ENCODE measurements around the gene MAGIX.
A peak's percentile ranks its signal among the peaks of the same experiment; 100 is the strongest.
"Not testable (repeated sequence)": the region's sequence is repeated elsewhere in the genome, so short reads cannot be mapped to it uniquely, and the experiment has no call there.

MAGIX gene

DNA sequence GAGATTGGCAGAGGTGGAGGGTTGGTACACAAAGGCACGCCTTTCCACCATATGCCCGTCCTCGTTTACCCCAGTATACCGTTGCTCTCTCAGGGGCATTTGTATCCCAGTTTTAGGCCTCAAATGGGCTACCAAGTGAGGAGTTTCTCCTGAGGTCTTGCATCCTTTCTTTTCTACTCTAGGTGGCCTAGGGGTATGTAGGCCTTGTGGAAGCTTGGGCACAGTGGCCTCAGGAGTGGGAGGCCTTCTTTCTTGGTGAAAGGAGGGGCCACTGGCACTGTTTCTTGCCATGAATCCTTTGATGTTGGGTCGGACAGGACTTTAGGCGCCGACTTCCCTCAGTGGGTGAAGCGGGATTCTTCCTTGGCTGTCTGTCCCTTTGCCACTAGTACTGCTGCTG lies 15.3 kb upstream of the MAGIX start:
- H3K4me3 ChIP-seq (replicated peaks; ENCODE audit: low read depth, low read length) = no peak overlapping the region
- TF ChIP-seq, protein P1, sequence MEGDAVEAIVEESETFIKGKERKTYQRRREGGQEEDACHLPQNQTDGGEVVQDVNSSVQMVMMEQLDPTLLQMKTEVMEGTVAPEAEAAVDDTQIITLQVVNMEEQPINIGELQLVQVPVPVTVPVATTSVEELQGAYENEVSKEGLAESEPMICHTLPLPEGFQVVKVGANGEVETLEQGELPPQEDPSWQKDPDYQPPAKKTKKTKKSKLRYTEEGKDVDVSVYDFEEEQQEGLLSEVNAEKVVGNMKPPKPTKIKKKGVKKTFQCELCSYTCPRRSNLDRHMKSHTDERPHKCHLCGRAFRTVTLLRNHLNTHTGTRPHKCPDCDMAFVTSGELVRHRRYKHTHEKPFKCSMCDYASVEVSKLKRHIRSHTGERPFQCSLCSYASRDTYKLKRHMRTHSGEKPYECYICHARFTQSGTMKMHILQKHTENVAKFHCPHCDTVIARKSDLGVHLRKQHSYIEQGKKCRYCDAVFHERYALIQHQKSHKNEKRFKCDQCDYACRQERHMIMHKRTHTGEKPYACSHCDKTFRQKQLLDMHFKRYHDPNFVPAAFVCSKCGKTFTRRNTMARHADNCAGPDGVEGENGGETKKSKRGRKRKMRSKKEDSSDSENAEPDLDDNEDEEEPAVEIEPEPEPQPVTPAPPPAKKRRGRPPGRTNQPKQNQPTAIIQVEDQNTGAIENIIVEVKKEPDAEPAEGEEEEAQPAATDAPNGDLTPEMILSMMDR (IDR thresholded peaks at IDR 0.05; ENCODE audit: insufficient read depth, low read length, poor library complexity, severe bottlenecking) = no peak

DNA sequence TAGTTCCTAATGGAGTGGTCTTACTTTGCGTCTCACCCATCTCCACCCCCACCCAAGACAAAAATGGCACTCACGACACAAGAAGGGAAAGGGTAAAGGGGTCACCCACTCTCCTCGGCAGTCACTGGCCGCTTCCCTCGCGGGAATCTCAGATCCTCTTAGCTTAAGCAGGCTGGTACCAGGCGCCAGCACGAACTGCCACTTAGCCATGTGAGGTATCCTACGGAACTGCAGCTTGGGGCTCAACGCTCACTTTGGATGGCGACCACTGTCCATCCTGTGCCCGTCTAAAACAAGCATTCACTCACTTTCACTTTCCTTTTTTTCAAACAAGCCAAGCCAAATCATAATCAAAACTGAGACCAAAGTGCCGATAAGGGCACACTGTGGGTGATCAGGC lies 14.6 kb upstream of the MAGIX start:
- TF ChIP-seq, protein P1 (IDR thresholded peaks at IDR 0.05; ENCODE audit: insufficient read depth, low read length, poor library complexity, severe bottlenecking) = no peak
- Histone ChIP-seq H3K36me3 (ENCODE audit: control insufficient read depth, insufficient read depth, low read length) (no peaks in the 10 kb centered on the region), H3K4me3 (replicated peaks; ENCODE audit: low read depth, low read length) (no peak overlapping the region), H3K27me3 (replicated peaks; ENCODE audit: control insufficient read depth, insufficient read depth, low read length) (no peaks in the 10 kb centered on the region)
- no peak for DNase-seq (ENCODE audit: extremely low read depth, insufficient read length)

More for the DNA sequence above, 15.3 kb upstream of the MAGIX start:
- no peaks in the 10 kb centered on the region for H3K27me3 ChIP-seq (replicated peaks; ENCODE audit: control insufficient read depth, insufficient read depth, low read length)
- no peak for DNase-seq (ENCODE audit: extremely low read depth, insufficient read length)
- no peaks in the 10 kb centered on the region for H3K36me3 ChIP-seq (ENCODE audit: control insufficient read depth, insufficient read depth, low read length)

DNA sequence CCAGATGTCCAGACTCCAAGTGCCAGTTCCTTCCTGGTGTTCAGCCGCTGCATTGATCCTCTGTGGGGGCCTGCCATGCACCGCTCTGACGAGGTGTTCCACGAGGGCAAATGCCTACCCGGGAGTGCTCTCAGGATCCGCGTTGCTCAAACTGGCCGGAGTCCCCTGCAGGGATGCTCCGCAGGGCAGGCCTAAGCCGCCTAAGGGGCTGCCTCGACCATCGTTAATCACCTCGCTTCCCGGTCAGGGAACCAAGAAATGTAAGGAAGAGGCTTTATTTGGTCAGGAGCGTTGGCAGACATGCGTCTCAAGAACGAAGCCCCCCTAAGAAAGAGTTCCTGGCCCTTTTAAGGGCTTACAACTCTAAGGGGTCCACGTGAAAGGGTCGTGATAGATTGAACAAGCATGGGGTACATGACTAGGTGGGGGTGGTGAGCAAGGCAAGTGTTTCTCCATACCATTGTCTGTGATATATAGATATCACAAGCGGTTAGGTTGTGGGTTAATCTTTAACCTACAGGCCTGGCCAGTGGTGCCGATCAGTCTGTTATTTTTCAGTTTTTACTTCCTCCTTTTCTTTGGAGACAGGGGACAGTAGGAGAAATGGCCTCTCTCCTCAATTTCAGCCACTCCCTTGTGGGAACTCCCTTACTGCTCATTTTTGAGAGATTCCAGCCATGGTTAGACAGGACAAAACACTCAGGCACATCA lies 14.0 kb upstream of the MAGIX start:
- H3K4me3 ChIP-seq (replicated peaks; ENCODE audit: low read depth, low read length); H3K36me3 ChIP-seq (ENCODE audit: control insufficient read depth, insufficient read depth, low read length); DNase-seq (ENCODE audit: extremely low read depth, insufficient read length); H3K27me3 ChIP-seq (replicated peaks; ENCODE audit: control insufficient read depth, insufficient read depth, low read length): not testable (repeated sequence)

DNA sequence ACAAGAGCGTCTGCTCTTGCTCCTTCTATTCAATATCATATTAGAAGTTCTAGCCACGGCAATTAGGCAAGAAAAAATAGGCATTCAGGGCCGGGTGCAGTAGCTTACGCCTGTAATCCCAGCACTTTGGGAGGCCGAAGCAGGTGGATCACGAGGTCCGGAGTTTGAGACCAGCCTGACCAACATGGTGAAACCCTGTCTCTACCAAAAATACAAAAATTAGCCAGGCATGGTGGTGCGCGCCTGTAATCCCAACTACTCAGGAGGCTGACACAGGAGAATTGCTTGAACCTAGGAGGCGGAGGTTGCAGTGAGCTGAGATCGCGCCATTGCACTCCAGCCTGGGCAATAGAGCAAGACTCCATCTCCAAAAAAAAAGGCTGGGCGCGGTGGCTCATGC lies 13.3 kb upstream of the MAGIX start:
- not testable (repeated sequence) for H3K36me3 ChIP-seq (ENCODE audit: control insufficient read depth, insufficient read depth, low read length); H3K4me3 ChIP-seq (replicated peaks; ENCODE audit: low read depth, low read length); H3K27me3 ChIP-seq (replicated peaks; ENCODE audit: control insufficient read depth, insufficient read depth, low read length); DNase-seq (ENCODE audit: extremely low read depth, insufficient read length)

DNA sequence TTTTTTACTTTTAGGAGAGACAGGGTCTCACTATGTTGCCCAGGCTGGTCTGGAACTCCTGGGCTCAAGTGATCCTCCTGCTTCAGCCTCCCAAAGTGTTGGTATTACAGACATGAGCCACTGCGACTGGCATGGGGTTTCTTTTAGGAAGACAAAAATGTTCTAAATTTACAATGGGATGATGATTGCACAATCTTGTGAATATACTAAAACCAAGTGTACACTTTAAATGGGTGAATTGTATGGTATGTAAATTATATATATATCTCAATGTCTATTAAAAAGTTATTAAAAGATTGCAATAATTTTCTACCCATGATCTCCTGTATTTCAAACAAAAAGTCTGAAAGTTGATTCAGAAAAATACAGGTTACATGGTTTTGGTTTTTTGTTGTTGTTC lies 9.1 kb upstream of the MAGIX start:
- no peak for DNase-seq (ENCODE audit: extremely low read depth, insufficient read length)
- TF ChIP-seq, protein P1 (IDR thresholded peaks at IDR 0.05; ENCODE audit: insufficient read depth, low read length, poor library complexity, severe bottlenecking) = no peak
- Histone ChIP-seq H3K27me3 (replicated peaks; ENCODE audit: control insufficient read depth, insufficient read depth, low read length) (no peaks in the 10 kb centered on the region), H3K4me3 (replicated peaks; ENCODE audit: low read depth, low read length) (no peak overlapping the region), H3K36me3 (ENCODE audit: control insufficient read depth, insufficient read depth, low read length) (no peaks in the 10 kb centered on the region)

DNA sequence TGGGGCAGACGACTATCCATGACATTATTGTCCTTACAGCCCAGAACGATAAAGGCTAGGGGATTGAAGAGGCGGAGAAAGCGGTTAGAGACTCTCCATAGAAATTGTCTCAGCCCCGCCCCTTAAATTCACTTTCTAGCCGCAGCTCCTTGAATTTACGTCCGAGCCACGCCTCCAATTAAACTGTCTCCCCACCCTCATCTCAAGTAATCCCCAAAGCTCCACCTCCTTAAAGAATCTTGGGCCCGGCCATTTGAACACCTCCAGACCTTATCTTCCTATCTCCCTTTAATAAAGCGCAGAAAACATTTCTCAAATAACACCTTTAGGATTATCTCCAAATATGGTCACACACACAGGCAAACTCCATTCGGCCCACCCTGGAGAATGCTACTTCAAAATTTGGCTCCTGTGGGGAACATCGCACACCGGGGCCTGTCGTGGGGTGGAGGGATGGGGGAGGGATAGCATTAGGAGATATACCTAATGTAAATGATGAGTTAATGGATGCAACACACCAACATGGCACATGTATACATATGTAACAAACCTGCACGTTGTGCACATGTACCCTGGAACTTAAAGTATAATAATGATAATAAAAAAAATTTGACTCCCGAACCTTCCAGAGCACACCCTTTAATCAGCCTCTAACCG lies 7.2 kb upstream of the MAGIX start:
- TF ChIP-seq, protein P1 (IDR thresholded peaks at IDR 0.05; ENCODE audit: insufficient read depth, low read length, poor library complexity, severe bottlenecking) = no peak
- H3K27me3 ChIP-seq (replicated peaks; ENCODE audit: control insufficient read depth, insufficient read depth, low read length) = no peaks in the 10 kb centered on the region
- peak overlapping the region; percentile 69 for H3K4me3 ChIP-seq (replicated peaks; ENCODE audit: low read depth, low read length)
- no peak for DNase-seq (ENCODE audit: extremely low read depth, insufficient read length)
- no peaks in the 10 kb centered on the region for H3K36me3 ChIP-seq (ENCODE audit: control insufficient read depth, insufficient read depth, low read length)
